Calu3 (cell line): ENCODE results near the gene CYP24A1. TPM values are rescaled to one million over a fixed set of nuclear protein-coding genes. Genes with fewer than 3 reads are reported as not detected.
"Not testable (repeated sequence)": the region's sequence is repeated elsewhere in the genome, so short reads cannot be mapped to it uniquely, and the experiment has no call there.

Experiments used
- BruUV-seq: library from RNA; stranded (reverse); fragments of 400-500 nt; replicated peaks from 2 replicates; lab custom pipeline; 2021; lab: Mats Ljungman, UMichigan
- CTCF ChIA-PET: fragments of 300-600 bp; sonication (Branson Sonifier 250); formaldehyde crosslinking; loops from one replicate; lab custom pipeline; 2022; ENCODE audit warnings: antibody characterized with exemption; lab: Charles Lee
- DNase-seq: peaks from one replicate; pipeline ENCODE4 v3.0.0; 2022
- H3K27ac Mint-ChIP-seq: one replicate; pipeline ENCODE4 v1.8.0; 2022; ENCODE audit warnings: mixed read lengths; ENCODE audit not compliant: unreplicated experiment
- H3K27me3 Mint-ChIP-seq: one replicate; pipeline ENCODE4 v1.8.0; 2022; ENCODE audit warnings: mixed read lengths; ENCODE audit not compliant: unreplicated experiment
- H3K36me3 Mint-ChIP-seq: one replicate; pipeline ENCODE4 v1.8.0; 2022; ENCODE audit warnings: mild to moderate bottlenecking, moderate library complexity, mixed read lengths; ENCODE audit not compliant: insufficient read depth, unreplicated experiment
- H3K4me1 Mint-ChIP-seq: one replicate; pipeline ENCODE4 v1.8.0; 2022; ENCODE audit warnings: mild to moderate bottlenecking, low read depth, mixed read lengths; ENCODE audit not compliant: unreplicated experiment
- H3K4me3 Mint-ChIP-seq: one replicate; pipeline ENCODE4 v1.8.0; 2022; ENCODE audit warnings: mild to moderate bottlenecking, low read depth, moderate library complexity, mixed read lengths; ENCODE audit not compliant: unreplicated experiment
- H3K9me3 Mint-ChIP-seq: one replicate; pipeline ENCODE4 v1.8.0; 2022; ENCODE audit warnings: low read depth, mixed read lengths; ENCODE audit not compliant: unreplicated experiment
- CTCF ChIP-seq: fragments of 200-600 bp; IDR thresholded peaks from one replicate; pipeline ENCODE4 v1.8.0; 2022; ENCODE audit warnings: antibody characterized with exemption; ENCODE audit not compliant: unreplicated experiment
- intact Hi-C: fragments of 100-400 bp; cut with micrococcal nuclease; formaldehyde crosslinking; loops from one replicate; pipeline ENCODE4 v1.10.0; 2022; ENCODE audit not compliant: unreplicated experiment
- total RNA-seq: library from RNA; stranded (reverse); gene quantifications from 2 replicates; pipeline ENCODE4 v1.2.3, GENCODE V29; 2022

The CYP24A1 gene
- total RNA-seq, 1 experiment from 2014 or later, result 665 TPM

- DNase-seq, result peak; percentile 77
- H3K4me3 Mint-ChIP-seq, result no peak overlapping the region
- no peaks in the 10 kb centered on the region for H3K27me3 Mint-ChIP-seq
- no peaks in the 10 kb centered on the region for H3K9me3 Mint-ChIP-seq
- peaks cover 10% of the 10 kb centered on the region for H3K4me1 Mint-ChIP-seq
- BruUV-seq, result TSS peak; percentile 90
- no peak for TF ChIP-seq CTCF
- H3K27ac Mint-ChIP-seq, result no peak overlapping the region
- intact Hi-C loops, result loop anchor here (1.0 to 2.0 kb wide), 7 partner anchors 10 to 66 kb away; no protein-coding TSS in a partner anchor
- no peaks in the 10 kb centered on the region for H3K36me3 Mint-ChIP-seq
- CTCF ChIA-PET, result interaction anchor here (0.6 to 3.3 kb wide), 23 partner anchors 10 to 233 kb away, joined by 3 to 20 read pairs (median 4); partner anchors contain the start of gene CYP24A1
Observed at GRCh38 chr20:54132612-54133433, 41.0 kb downstream of the CYP24A1 start.

- BruUV-seq, result no TSS peak
- H3K4me3 Mint-ChIP-seq, result no peak overlapping the region
- no peak for TF ChIP-seq CTCF
- H3K27ac Mint-ChIP-seq, result no peak overlapping the region
- DNase-seq, result no peak
- intact Hi-C loops, result loop anchor here (1.0 to 2.0 kb wide), 5 partner anchors 17 to 67 kb away; no protein-coding TSS in a partner anchor
- H3K9me3 Mint-ChIP-seq, result no peaks in the 10 kb centered on the region
- peaks cover 19% of the 10 kb centered on the region for H3K4me1 Mint-ChIP-seq
- H3K36me3 Mint-ChIP-seq, result no peaks in the 10 kb centered on the region
- no peaks in the 10 kb centered on the region for H3K27me3 Mint-ChIP-seq
- CTCF ChIA-PET, result interaction anchor here (0.6 to 3.3 kb wide), 17 partner anchors 13 to 232 kb away, joined by 3 to 20 read pairs (median 5); partner anchors contain the start of gene CYP24A1
Observed at GRCh38 chr20:54131675-54132611, 41.8 kb downstream of the CYP24A1 start.

GRCh38 chr20:54131125-54131524 is 42.7 kb downstream of the CYP24A1 start:
- H3K4me3 Mint-ChIP-seq, DNase-seq, intact Hi-C loops, CTCF ChIA-PET, H3K36me3 Mint-ChIP-seq, H3K27me3 Mint-ChIP-seq, H3K27ac Mint-ChIP-seq, H3K9me3 Mint-ChIP-seq, BruUV-seq: not testable (repeated sequence)
- peaks cover 25% of the 10 kb centered on the region for H3K4me1 Mint-ChIP-seq

GRCh38 chr20:54129350-54129749 is 44.4 kb downstream of the CYP24A1 start:
- H3K27me3 Mint-ChIP-seq, result no peaks in the 10 kb centered on the region
- BruUV-seq, result no TSS peak
- DNase-seq, result no peak
- no peak overlapping the region for H3K27ac Mint-ChIP-seq
- no peaks in the 10 kb centered on the region for H3K9me3 Mint-ChIP-seq
- no peak for TF ChIP-seq CTCF
- intact Hi-C loops, result no loop called here
- CTCF ChIA-PET, result no interaction called here
- peaks cover 6% of the 10 kb centered on the region for H3K36me3 Mint-ChIP-seq
- peaks cover 32% of the 10 kb centered on the region for H3K4me1 Mint-ChIP-seq
- H3K4me3 Mint-ChIP-seq, result no peak overlapping the region
